AG04450 (cell line): ENCODE results near the gene CASKIN2. TPM values are rescaled to one million over a fixed set of nuclear protein-coding genes. Genes with fewer than 3 reads are reported as not detected.
"Not testable (repeated sequence)": the region's sequence is repeated elsewhere in the genome, so short reads cannot be mapped to it uniquely, and the experiment has no call there.

Source experiments
- CTCF ChIA-PET: fragments of 300-600, 350-600 bp; formaldehyde crosslinking; extraction: SDS; loops from one replicate; lab custom pipeline; 2022; ENCODE audit warnings: antibody characterized with exemption, inconsistent platforms; lab: Charles Lee
- POLR2A ChIA-PET: fragments of 350-600 bp; formaldehyde crosslinking; extraction: SDS; loops from one replicate; lab custom pipeline; 2021; ENCODE audit warnings: antibody characterized with exemption, inconsistent platforms; lab: Yijun Ruan, JAX
- DNase-seq: peaks from one replicate; pipeline ENCODE4 v3.0.0-alpha.2; 2011; ENCODE audit warnings: low read depth, low spot score
- H3K27ac ChIP-seq: one replicate; pipeline ENCODE4 v1.5.1; 2012; ENCODE audit warnings: low read depth, low read length, control low read depth
- H3K27me3 ChIP-seq: one replicate; pipeline ENCODE4 v1.6.0; 2012; ENCODE audit warnings: low read length; ENCODE audit not compliant: control insufficient read depth, insufficient read depth
- H3K4me3 ChIP-seq: 2 replicates; pipeline ENCODE4 v1.5.1; 2011; ENCODE audit warnings: mild to moderate bottlenecking, low read depth, low read length, control low read depth
- H3K9me3 ChIP-seq: 2 replicates; pipeline ENCODE4 v1.5.1; 2012; ENCODE audit warnings: low read length; ENCODE audit not compliant: control insufficient read depth, insufficient read depth
- polyA plus RNA-seq: library from polyadenylated mRNA; depleted of rRNA; stranded (reverse); fragments of >200 nt; gene quantifications from 2 replicates; pipeline ENCODE4 v1.2.3, GENCODE V29; 2011
- TF ChIP-seq, protein P1 (sequence below): IDR thresholded peaks from 2 replicates; pipeline ENCODE4 v1.5.1; 2011; ENCODE audit warnings: low read depth, low read length, control low read depth, inconsistent platforms

Gene CASKIN2
- polyA plus RNA-seq, 1 experiment = 1.9 TPM

DNA sequence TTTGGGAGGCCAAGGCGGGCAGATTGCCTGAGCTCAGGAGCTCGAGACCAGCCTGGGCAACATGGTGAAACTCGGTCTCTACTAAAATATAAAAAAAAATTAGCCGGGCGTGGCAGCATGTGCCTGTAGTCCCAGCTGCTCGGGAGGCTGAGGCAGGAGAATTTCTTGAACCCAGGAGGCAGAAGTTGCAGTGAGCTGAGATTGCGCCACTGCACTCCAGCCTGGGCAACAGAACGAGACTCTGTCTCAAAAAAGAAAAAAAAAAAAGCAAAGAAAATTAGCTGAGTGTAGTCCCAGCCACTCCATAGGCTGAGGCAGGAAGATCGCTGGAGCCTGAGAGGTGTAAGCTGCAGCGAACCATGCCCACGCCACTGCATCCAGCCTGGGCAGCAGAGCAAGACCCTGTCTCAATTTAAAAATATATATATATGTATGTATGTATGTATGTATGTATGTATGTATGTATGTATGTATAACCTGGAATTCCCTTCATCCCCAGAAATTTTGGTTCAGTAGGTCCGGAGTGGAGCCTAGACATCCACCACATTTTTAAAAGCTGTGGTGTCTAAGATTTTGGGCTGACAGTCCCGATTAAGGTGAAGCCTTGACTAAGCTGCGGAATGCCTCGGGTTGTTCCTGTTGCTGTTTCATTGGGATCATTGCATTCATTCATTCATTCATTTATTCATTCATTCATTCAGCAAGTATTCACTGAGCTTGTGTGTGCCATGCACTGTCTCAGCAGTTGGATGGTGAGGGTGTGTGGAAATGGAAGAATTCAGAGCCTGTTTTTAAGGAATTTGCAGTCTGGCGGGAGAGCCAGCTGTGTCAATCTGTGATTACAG, 33.0 kb downstream of the CASKIN2 start:
- Histone ChIP-seq H3K4me3 (no peak overlapping the region), H3K27me3 (no peaks in the 10 kb centered on the region), H3K27ac (no peak overlapping the region), H3K9me3 (no peaks in the 10 kb centered on the region)
- ChIA-PET CTCF (interaction anchor here (1.0 to 1.1 kb wide), 2 partner anchors 151 to 152 kb away, joined by 3 to 4 read pairs; partner anchors contain the start of gene SMIM5), POLR2A (interaction anchor here (0.5 kb wide), 1 partner anchor 266 kb away, joined by 3 read pairs; no protein-coding TSS in a partner anchor)
- TF ChIP-seq, protein P1, sequence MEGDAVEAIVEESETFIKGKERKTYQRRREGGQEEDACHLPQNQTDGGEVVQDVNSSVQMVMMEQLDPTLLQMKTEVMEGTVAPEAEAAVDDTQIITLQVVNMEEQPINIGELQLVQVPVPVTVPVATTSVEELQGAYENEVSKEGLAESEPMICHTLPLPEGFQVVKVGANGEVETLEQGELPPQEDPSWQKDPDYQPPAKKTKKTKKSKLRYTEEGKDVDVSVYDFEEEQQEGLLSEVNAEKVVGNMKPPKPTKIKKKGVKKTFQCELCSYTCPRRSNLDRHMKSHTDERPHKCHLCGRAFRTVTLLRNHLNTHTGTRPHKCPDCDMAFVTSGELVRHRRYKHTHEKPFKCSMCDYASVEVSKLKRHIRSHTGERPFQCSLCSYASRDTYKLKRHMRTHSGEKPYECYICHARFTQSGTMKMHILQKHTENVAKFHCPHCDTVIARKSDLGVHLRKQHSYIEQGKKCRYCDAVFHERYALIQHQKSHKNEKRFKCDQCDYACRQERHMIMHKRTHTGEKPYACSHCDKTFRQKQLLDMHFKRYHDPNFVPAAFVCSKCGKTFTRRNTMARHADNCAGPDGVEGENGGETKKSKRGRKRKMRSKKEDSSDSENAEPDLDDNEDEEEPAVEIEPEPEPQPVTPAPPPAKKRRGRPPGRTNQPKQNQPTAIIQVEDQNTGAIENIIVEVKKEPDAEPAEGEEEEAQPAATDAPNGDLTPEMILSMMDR = no peak
- no peak for DNase-seq

DNA sequence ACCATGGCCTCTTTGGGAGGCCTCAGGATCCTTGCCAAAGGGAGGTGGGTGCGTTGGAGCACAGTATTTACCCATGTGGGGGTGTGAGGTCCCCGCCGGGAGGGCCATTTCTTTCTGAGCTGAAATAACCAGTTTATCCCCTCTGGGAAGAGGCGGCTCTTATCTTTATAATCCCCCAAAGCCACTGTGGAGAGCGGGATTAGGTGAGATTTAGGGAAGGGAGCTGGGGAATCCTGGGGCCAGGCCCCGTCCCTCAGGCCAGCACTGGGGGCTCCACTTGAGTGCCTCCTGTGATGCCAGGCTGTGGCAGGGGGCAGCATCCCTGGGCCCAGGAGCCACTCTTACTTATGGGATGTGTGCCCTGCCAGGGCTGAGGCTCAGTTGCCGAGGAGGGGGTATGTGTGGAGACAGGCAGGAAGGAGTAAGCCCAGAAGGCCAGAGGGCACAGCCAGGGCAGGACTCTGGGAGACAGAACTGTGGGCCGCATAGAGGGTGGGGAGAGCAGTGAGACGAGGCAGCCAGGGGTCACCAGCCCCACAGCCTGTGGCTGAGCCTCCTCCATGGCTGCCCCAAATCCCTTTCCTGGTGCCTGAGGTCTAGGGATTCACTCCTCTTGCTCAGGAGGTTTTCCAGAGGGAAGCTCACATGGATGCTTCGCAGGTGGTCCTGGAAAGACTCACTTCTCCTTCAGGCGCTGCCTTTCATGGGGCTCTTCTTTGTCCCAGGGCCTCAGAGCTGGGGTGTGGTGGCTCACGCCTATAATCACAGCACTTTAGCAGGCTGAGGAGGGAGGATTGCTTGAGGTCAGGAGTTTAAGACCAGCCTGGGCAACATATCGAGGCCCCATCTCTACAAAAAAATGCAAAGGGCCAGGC, 33.9 kb downstream of the CASKIN2 start:
- no peak for DNase-seq
- no peaks in the 10 kb centered on the region for H3K9me3 ChIP-seq
- no peaks in the 10 kb centered on the region for H3K27me3 ChIP-seq
- TF ChIP-seq, protein P1 = no peak
- ChIA-PET POLR2A (no interaction called here), CTCF (interaction anchor here (0.6 to 1.0 kb wide), 2 partner anchors 153 to 265 kb away, joined by 4 to 13 read pairs; no protein-coding TSS in a partner anchor)
- H3K4me3 ChIP-seq = no peak overlapping the region
- no peak overlapping the region for H3K27ac ChIP-seq

DNA sequence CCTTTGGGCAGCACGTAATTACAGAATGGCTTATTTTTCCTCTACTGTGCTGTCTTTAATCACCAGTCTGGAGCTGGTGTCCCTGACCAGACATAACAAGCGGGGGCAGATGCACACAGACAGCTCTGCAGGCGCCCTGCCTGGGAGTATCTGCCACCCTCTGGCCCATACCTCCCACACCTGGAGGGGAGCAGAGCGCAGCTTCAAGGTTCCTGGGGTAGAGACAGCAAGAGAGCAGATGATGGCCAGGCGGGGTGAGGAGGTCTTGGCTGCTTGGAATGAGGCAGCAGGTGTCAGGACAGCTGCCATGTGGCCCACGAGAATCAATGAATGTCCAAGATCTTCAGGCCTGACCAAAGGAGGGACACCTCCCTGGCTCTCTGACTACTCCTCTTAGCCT, 35.1 kb downstream of the CASKIN2 start:
- POLR2A ChIA-PET = no interaction called here

DNA sequence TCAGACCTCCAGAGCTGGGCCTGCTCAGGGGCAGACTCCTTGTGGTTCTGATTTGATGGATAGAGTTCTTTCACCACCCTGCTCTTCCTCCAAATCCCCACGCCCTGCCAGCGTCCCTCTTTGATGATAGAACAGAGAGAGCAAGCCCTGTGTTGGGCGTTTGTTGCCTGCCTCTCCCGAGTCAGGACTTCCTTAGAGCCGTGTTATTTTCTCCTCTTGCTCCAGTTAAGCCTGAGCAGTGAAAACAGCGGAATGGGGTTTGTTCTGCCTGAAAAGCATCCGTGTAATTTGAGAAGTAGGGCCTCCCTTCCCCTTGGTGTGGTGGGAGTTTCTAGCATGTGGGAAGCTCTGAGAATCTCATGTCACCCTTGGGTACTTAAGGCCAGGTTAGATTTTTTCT, 36.8 kb downstream of the CASKIN2 start:
- H3K27me3 ChIP-seq = no peaks in the 10 kb centered on the region
- POLR2A ChIA-PET = no interaction called here
- no peaks in the 10 kb centered on the region for H3K9me3 ChIP-seq
- CTCF ChIA-PET = interaction anchor here (0.9 kb wide), 2 partner anchors 38 to 272 kb away, joined by 6 to 7 read pairs; partner anchors contain the start of gene TSEN54
- H3K27ac ChIP-seq = no peak overlapping the region
- H3K4me3 ChIP-seq = no peak overlapping the region
- TF ChIP-seq, protein P1 = no peak
- no peak for DNase-seq

More for the DNA sequence above, 35.1 kb downstream of the CASKIN2 start:
- Histone ChIP-seq H3K27me3 (no peaks in the 10 kb centered on the region), H3K27ac (no peak overlapping the region), H3K9me3 (no peaks in the 10 kb centered on the region), H3K4me3 (no peak overlapping the region)
- CTCF ChIA-PET = interaction anchor here (1.1 kb wide), 2 partner anchors 36 to 210 kb away, joined by 3 read pairs; partner anchors contain the start of genes MIF4GD and TSEN54
- DNase-seq = no peak
- TF ChIP-seq, protein P1 = no peak

DNA sequence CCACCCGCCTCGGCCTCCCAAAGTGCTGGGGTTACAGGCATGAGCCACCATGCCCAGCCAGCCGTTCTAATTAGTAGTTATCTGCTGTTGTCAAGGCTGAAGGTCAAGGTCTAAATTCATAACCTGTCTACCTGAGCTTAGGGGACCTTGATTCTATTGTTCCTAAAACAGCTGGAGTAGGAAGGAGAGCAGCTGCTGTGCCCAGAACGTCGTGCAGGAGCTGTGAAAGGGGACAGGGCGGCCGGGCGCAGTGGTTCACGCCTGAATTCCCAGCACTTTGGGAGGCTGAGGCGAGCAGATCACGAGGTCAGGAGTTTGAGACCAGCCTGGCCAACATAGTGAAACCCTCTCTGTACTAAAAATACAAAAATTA, 37.9 kb downstream of the CASKIN2 start:
- POLR2A ChIA-PET = not testable (repeated sequence)

More for the DNA sequence above, 37.9 kb downstream of the CASKIN2 start:
- H3K27me3 ChIP-seq, H3K4me3 ChIP-seq, H3K27ac ChIP-seq, DNase-seq, H3K9me3 ChIP-seq: not testable (repeated sequence)
- CTCF ChIA-PET = interaction anchor here (0.9 to 1.2 kb wide), 2 partner anchors 39 to 156 kb away, joined by 3 to 7 read pairs; partner anchors contain the start of genes SMIM5 and TSEN54
